Mesendoderm (in vitro differentiated cells): Measurements from ENCODE around the gene EXD3.

Experiments used
- DNase-seq: peaks from one replicate; pipeline ENCODE4 v3.0.0; 2013
- H2AK5ac ChIP-seq: 2 replicates; pipeline ENCODE4 v1.6.1; 2013; ENCODE audit warnings: low read length, inconsistent platforms
- H2BK120ac ChIP-seq: 2 replicates; pipeline ENCODE4 v1.6.1; 2013; ENCODE audit warnings: low read depth, mild to moderate bottlenecking, low read length, moderate library complexity, mixed read lengths
- H2BK15ac ChIP-seq: replicated peaks from 2 replicates; pipeline ENCODE4 v1.6.1; 2013; ENCODE audit warnings: low read depth, mild to moderate bottlenecking, moderate library complexity
- H2BK5ac ChIP-seq: 2 replicates; pipeline ENCODE4 v1.6.1; 2013; ENCODE audit warnings: low read length, inconsistent platforms
- H3K18ac ChIP-seq: 2 replicates; pipeline ENCODE4 v1.6.1; 2013; ENCODE audit warnings: mild to moderate bottlenecking, low read length, mixed read lengths
- H3K23ac ChIP-seq: one replicate; pipeline ENCODE4 v1.6.1; 2013; ENCODE audit warnings: low read length
- H3K27ac ChIP-seq: 2 replicates; pipeline ENCODE4 v1.5.1; 2013; ENCODE audit warnings: low read depth, mild to moderate bottlenecking, inconsistent platforms, low read length, moderate library complexity
- H3K27me3 ChIP-seq: 2 replicates; pipeline ENCODE4 v1.6.1; 2013; ENCODE audit warnings: low read length, control low read depth, mild to moderate bottlenecking, inconsistent platforms; ENCODE audit not compliant: insufficient read depth, poor library complexity
- H3K36me3 ChIP-seq: 2 replicates; pipeline ENCODE4 v1.6.1; 2013; ENCODE audit warnings: low read length, inconsistent platforms; ENCODE audit not compliant: control insufficient read depth, insufficient read depth
- H3K4ac ChIP-seq: one replicate; pipeline ENCODE4 v1.6.1; 2013; ENCODE audit warnings: low read depth, mild to moderate bottlenecking, low read length, moderate library complexity
- H3K4me1 ChIP-seq: 2 replicates; pipeline ENCODE4 v1.6.1; 2013; ENCODE audit warnings: low read depth, low read length, inconsistent platforms; ENCODE audit not compliant: control insufficient read depth
- H3K4me2 ChIP-seq: 2 replicates; pipeline ENCODE4 v1.6.1; 2013; ENCODE audit warnings: low read length
- H3K4me3 ChIP-seq: 2 replicates; pipeline ENCODE4 v1.5.1; 2013; ENCODE audit warnings: mild to moderate bottlenecking, low read length
- H3K56ac ChIP-seq: one replicate; pipeline ENCODE4 v1.6.1; 2013; ENCODE audit warnings: low read length
- H3K79me1 ChIP-seq: 2 replicates; pipeline ENCODE4 v1.6.1; 2013; ENCODE audit warnings: low read length, inconsistent platforms
- H3K79me2 ChIP-seq: 2 replicates; pipeline ENCODE4 v1.6.1; 2013; ENCODE audit warnings: mild to moderate bottlenecking, low read length; ENCODE audit not compliant: control insufficient read depth, insufficient read depth
- H3K9ac ChIP-seq: 2 replicates; pipeline ENCODE4 v1.6.1; 2013; ENCODE audit warnings: low read length, inconsistent platforms
- H4K5ac ChIP-seq: one replicate; pipeline ENCODE4 v1.6.1; 2013; ENCODE audit warnings: low read length
- H4K8ac ChIP-seq: one replicate; pipeline ENCODE4 v1.6.1; 2013; ENCODE audit warnings: low read depth, mild to moderate bottlenecking, control low read depth, low read length, moderate library complexity
- WGBS: extraction: QIAGEN DNeasy Blood & Tissue Kit; methylation state at CpG from one replicate; pipeline ENCODE4 v1.1.7; 2013; ENCODE audit warnings: low lambda C conversion rate, missing lambda C conversion rate; ENCODE audit not compliant: insufficient coverage; ENCODE audit errors: extremely low coverage; 5-methylcytosine and 5-hydroxymethylcytosine counted together

Gene EXD3

GRCh38 chr9:137367506-137368430 is 55.2 kb downstream of the EXD3 start:
- WGBS: no CpG with 5 or more reads among the region's 38 CpGs
- H3K4ac ChIP-seq: no peak overlapping the region
- H3K27ac ChIP-seq: no peak overlapping the region

GRCh38 chr9:137366891-137367381 is 56.0 kb downstream of the EXD3 start:
- Histone ChIP-seq H3K27ac (no peak overlapping the region), H3K79me1 (no peaks in the 10 kb centered on the region), H4K5ac (no peak overlapping the region), H3K79me2 (no peaks in the 10 kb centered on the region), H3K9ac (no peak overlapping the region), H2AK5ac (no peak overlapping the region), H3K4me2 (no peak overlapping the region), H3K36me3 (no peaks in the 10 kb centered on the region), H2BK120ac (no peak overlapping the region), H3K56ac (no peak overlapping the region), H3K4me1 (no peaks in the 10 kb centered on the region), H3K4me3 (no peak overlapping the region), H3K4ac (no peak overlapping the region), H2BK15ac (no peak overlapping the region), H2BK5ac (no peak overlapping the region), H3K27me3 (no peaks in the 10 kb centered on the region), H3K23ac (no peak overlapping the region), H4K8ac (no peak overlapping the region), H3K18ac (no peak overlapping the region)
- no peak for DNase-seq
- no CpG with 5 or more reads among the region's 19 CpGs for WGBS

More at GRCh38 chr9:137367506-137368430, 55.2 kb downstream of the EXD3 start:
- H3K9ac ChIP-seq: no peak overlapping the region
- H3K36me3 ChIP-seq: no peaks in the 10 kb centered on the region
- H3K79me1 ChIP-seq: no peaks in the 10 kb centered on the region
- no peaks in the 10 kb centered on the region for H3K4me1 ChIP-seq
- no peak overlapping the region for H2BK120ac ChIP-seq
- H3K4me3 ChIP-seq: no peak overlapping the region
- H3K4me2 ChIP-seq: no peak overlapping the region
- H3K79me2 ChIP-seq: no peaks in the 10 kb centered on the region
- H4K8ac ChIP-seq: no peak overlapping the region
- no peak overlapping the region for H2BK15ac ChIP-seq
- no peak overlapping the region for H2AK5ac ChIP-seq
- H2BK5ac ChIP-seq: no peak overlapping the region
- H3K27me3 ChIP-seq: no peaks in the 10 kb centered on the region
- DNase-seq: no peak
- H4K5ac ChIP-seq: no peak overlapping the region
- H3K56ac ChIP-seq: no peak overlapping the region
- no peak overlapping the region for H3K18ac ChIP-seq
- H3K23ac ChIP-seq: no peak overlapping the region

GRCh38 chr9:137366445-137366810 is 56.5 kb downstream of the EXD3 start:
- H3K4me3 ChIP-seq: no peak overlapping the region
- no peaks in the 10 kb centered on the region for H3K4me1 ChIP-seq
- no CpG with 5 or more reads among the region's 17 CpGs for WGBS
- no peak for DNase-seq
- no peaks in the 10 kb centered on the region for H3K27me3 ChIP-seq
- H3K79me2 ChIP-seq: no peaks in the 10 kb centered on the region
- no peak overlapping the region for H3K4me2 ChIP-seq
- H2BK5ac ChIP-seq: no peak overlapping the region
- no peak overlapping the region for H3K4ac ChIP-seq
- no peak overlapping the region for H4K8ac ChIP-seq
- no peak overlapping the region for H2AK5ac ChIP-seq
- no peak overlapping the region for H3K9ac ChIP-seq
- H2BK15ac ChIP-seq: no peak overlapping the region
- no peak overlapping the region for H3K27ac ChIP-seq
- no peak overlapping the region for H3K56ac ChIP-seq
- H2BK120ac ChIP-seq: no peak overlapping the region
- no peak overlapping the region for H3K18ac ChIP-seq
- H3K36me3 ChIP-seq: no peaks in the 10 kb centered on the region
- no peak overlapping the region for H3K23ac ChIP-seq
- H3K79me1 ChIP-seq: no peaks in the 10 kb centered on the region
- no peak overlapping the region for H4K5ac ChIP-seq

- H3K4me2 ChIP-seq: no peak overlapping the region
- H2BK120ac ChIP-seq: no peak overlapping the region
- no peak overlapping the region for H4K5ac ChIP-seq
- H4K8ac ChIP-seq: no peak overlapping the region
- H3K27ac ChIP-seq: no peak overlapping the region
- H3K36me3 ChIP-seq: no peaks in the 10 kb centered on the region
- no peaks in the 10 kb centered on the region for H3K79me2 ChIP-seq
- no peak overlapping the region for H2BK15ac ChIP-seq
- H2BK5ac ChIP-seq: no peak overlapping the region
- no CpG with 5 or more reads among the region's 20 CpGs for WGBS
- H3K18ac ChIP-seq: no peak overlapping the region
- H3K4ac ChIP-seq: no peak overlapping the region
- H3K9ac ChIP-seq: no peak overlapping the region
- no peaks in the 10 kb centered on the region for H3K27me3 ChIP-seq
- no peak overlapping the region for H3K4me3 ChIP-seq
- no peak overlapping the region for H2AK5ac ChIP-seq
- no peak overlapping the region for H3K23ac ChIP-seq
- H3K4me1 ChIP-seq: no peaks in the 10 kb centered on the region
- no peak for DNase-seq
- no peak overlapping the region for H3K56ac ChIP-seq
- H3K79me1 ChIP-seq: no peaks in the 10 kb centered on the region
Measured at GRCh38 chr9:137365552-137366444, 57.2 kb downstream of the EXD3 start.

- Histone ChIP-seq H3K4ac (no peak overlapping the region), H3K4me3 (no peak overlapping the region), H3K79me1 (no peaks in the 10 kb centered on the region), H3K23ac (no peak overlapping the region), H4K8ac (no peak overlapping the region), H3K36me3 (no peaks in the 10 kb centered on the region), H3K18ac (no peak overlapping the region), H3K27ac (no peak overlapping the region), H3K56ac (no peak overlapping the region), H2BK120ac (no peak overlapping the region), H4K5ac (no peak overlapping the region), H3K9ac (no peak overlapping the region), H3K79me2 (no peaks in the 10 kb centered on the region), H3K27me3 (no peaks in the 10 kb centered on the region), H3K4me1 (no peaks in the 10 kb centered on the region), H2AK5ac (no peak overlapping the region), H2BK15ac (no peak overlapping the region), H2BK5ac (no peak overlapping the region), H3K4me2 (no peak overlapping the region)
- WGBS: no CpG with 5 or more reads among the region's 12 CpGs
- DNase-seq: no peak
Measured at GRCh38 chr9:137365056-137365455, 57.9 kb downstream of the EXD3 start.
